GM15510 (cell line): ENCODE data around the gene CPED1.

ENCODE experiments used
- POLR2A ChIP-seq: IDR thresholded peaks from 3 replicates; pipeline ENCODE4 v1.6.1; 2011; ENCODE audit warnings: borderline replicate concordance; ENCODE audit not compliant: insufficient read length; ENCODE audit errors: extremely low read depth

The CPED1 gene

DNA sequence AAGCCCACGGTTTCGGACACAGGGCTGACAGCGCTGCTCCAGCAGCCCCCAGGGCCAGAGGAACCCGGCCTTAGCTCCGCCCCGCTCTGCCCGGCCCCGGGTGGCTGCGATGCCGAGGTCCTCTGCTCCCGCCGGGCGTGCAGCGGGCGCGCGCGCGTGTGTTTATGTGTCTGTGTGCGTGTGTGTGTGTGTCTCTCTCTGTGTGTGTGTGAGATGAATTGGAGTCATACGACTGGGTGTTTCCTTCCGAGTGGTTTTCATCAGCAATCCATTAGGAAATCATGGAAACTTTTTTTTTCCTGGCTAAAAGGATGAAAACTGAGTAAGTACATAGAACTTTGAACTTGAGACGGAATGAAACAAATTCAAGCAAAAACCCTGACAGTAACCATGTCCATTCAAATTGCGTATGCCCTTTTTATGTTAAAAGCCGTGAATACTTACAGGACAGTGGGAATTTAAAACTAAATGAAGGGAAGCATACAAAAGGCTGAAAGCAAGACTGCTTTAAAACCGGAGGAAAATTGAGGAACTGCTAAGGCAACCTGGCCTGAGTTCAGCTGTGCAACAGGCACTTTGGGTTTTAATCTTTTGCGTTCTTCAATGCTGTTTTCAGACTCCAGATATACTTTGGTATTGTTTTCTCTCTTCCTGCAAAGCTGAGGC, at the start of gene CPED1:
Gene CPED1, plus strand, starts transcription at position 121 of the 666 bp plus-strand sequence. CDS start 911 bp downstream, outside the sequence.
- no peak for TF ChIP-seq POLR2A

DNA sequence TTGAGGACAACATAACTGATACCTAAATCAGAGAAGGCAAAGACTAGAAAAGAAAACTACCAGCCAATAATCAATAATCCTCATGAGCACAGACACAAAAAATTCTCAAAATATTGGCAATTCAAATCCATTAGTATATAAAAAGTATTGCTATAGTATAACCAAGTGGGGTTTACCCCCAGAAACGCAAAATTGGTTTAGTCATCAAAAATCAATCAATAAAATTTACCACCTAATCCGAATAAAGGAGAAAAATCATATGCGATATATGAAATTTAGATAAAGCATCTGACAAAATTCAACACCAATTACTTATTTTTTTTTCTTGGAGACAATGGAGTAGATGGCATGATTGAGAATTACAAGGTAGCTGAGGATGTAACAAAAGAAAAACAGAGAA, 49.2 kb upstream of the CPED1 start:
- TF ChIP-seq POLR2A, result no peak

DNA sequence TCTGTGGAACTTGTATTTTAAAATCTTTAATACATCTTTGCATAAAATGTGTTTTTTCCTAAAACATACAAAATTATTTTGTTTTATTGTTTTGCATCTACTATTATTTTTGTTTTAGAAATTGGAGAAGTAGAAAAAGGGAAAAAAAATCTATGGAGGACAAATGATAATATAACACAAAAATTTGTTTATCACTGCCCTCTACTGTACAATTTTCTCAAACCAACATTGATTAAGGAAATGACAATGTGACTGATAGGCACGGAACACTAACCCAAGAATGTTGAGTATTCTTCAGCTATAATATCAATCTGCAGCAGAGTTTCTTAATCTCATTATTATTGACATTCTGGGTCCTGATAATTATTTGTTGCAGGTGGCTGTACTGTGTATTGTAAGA, 47.4 kb upstream of the CPED1 start:
- TF ChIP-seq POLR2A, result no peak

DNA sequence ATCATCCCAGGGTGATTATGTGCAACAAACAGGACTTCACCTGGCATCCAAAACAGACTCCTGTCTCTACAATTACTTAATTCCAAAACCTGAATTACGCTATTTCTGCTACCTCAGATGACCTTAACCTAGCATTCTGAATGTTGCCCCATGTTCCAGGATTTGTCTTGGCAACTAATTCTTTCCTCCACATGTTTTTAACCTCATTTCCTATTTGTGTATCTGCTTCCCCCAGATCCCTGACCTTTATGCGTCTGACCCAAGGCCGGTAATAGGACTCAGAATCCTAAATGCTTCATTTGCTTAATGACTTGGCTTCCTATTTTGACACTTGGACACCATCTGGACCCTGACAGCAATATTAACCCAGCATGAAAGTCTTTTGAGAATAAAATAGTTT, 46.7 kb upstream of the CPED1 start:
- TF ChIP-seq POLR2A, result no peak

DNA sequence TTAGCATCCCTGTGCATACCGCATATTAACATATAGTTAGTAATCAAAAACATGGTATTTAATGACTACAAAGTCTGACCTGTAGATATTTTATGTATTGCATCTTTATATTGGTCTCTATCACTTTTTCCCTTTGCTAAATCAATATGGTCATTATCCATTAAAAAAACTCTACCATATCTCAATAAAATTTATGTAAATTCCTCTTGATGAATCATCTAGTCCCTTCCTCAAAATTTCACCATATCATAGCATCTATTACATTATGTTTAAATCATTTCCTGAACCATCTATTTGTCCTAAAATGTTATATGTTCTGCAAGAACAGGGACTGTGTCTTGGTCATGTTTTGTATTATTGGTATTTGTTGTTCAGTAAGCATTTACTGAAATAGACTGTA, 45.6 kb upstream of the CPED1 start:
- TF ChIP-seq POLR2A, result no peak

DNA sequence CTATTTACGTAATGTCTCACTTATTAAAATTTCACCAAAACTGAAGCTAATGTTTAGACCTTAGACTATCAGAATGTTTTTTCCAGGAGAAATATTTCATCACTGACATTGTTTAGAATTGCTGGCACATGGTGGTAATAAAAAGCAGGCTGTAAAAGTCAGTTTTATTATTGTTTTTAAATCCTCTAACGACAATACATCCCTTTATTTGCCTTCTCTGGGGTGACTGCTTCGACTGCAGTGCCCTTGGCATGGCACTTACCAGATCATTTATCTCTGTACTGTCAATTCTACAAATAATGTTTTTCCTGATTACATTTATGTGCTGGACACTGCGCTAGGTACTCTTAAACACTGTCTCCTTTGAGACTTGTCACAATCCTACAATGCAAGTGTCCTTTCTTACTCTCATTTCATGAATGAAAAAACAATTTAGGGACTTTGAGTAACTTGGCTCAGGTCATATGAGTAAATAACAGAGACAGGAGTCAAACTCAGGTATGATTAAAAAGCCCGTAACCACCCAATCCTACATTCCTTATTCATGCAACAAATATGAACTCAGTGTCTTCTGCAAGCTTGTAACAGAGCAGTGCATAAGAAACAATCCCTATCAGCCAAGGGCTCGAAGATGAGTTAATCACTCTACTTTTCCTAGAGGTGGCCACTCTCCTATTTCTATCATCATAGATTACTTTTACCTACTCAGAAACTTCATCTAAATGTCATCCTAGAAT, 43.5 kb upstream of the CPED1 start:
- TF ChIP-seq POLR2A, result no peak

DNA sequence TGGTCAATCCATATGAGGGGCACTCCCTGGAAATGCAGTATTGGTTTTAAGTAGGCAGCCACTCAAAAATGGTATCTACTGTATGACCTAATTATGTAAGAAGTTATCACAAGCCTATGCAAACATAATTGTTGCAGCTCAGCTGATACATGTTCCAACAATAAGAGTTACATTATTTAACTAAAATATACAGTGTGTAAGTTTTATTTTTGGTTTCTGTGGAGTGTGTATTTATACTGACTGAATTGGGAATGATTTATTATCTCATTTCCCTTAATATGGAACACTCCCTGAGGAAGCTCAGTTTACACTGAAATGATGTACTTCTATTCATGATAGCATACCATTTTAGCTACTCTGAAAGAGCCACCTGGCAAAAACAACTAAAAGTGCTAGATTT, 40.5 kb upstream of the CPED1 start:
- TF ChIP-seq POLR2A, result no peak

DNA sequence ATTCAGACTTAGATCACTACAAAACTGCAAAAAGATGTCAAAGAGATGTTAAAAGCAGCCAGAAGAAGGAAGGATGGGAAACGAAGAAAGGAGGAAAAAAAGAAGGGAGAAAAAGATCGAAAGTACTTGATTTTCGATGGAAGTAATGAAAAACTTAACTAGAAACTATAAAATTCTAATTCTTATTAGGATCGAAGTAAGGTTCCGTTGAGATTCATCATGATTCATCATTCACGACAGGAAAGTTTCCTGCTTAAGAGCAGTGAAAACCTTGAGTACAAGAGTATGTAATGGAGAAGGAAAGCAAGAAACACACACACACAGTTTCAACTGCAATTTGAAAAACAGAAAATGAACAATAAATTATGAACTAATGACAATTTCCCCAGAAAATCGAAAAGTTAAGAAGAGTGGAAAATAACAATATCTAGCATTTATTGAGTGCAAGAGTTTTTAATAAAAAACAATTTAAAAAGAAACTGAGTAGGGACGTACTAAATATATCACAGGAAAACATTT, 39.1 kb upstream of the CPED1 start:
- TF ChIP-seq POLR2A, result no peak

DNA sequence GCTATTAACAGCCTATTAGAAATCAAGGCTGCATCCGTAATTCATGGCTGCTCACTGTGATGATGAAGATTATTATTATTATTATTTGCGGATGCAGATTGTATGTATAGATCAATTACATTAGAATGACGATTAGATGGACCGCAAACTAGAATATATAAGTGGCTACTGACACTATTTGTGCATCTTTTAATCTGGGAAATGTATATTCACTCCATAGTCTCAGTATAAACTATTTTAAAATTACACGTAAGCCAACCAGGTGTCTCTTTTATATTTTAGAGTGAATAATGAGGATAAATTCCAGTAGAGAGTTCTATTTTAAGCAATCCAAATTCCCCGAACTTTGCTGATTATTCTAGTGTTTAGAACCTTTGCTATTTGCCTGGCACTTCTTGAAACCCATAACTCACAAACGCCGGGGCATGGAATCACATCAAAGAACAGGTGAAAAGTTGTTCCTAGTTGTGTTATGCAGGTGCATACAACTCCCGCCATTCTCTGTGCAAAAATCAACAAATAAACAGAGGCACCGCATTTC, 38.4 kb upstream of the CPED1 start:
- no peak for TF ChIP-seq POLR2A

DNA sequence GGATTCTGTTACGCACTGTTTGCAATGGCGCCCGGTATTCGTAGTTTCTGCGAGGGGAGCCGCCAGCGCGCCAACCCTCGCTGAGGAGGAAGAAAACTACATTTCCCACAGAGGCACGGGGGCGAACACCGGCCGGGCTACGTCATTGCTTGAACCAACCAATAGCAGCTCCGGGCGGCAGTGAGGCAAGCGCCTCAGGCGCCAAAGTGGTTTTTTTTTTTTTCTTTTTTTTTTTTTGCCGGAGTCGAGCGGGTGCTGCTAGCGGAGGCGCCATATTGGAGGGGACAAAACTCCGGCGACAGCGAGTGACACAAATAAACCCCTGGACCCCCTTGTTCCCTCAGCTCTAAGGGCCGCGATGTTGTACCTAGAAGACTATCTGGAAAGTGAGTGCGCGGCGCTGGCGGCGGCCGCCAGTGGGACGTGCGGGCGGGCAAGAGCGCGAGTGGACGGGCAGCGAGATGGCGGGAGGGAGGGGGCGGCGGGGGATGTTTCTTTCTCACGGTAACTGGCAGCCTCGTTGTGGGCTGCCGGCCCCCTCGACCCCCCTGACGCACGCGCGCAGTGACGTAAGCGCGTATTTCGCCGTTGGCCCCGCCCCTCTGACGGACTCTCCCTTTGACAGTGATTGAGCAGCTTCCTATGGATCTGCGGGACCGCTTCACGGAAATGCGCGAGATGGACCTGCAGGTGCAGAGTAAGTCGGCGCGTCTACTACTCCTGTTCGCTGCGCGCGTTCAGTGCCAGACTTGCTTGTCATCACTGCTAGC, 37.8 kb upstream of the CPED1 start, which contains the start of gene ING3:
Gene ING3, plus strand, starts transcription at position 239 of the 770 bp plus-strand sequence. Its CDS starts 120 bp downstream, at position 359.
- TF ChIP-seq POLR2A, result peak; percentile 69

DNA sequence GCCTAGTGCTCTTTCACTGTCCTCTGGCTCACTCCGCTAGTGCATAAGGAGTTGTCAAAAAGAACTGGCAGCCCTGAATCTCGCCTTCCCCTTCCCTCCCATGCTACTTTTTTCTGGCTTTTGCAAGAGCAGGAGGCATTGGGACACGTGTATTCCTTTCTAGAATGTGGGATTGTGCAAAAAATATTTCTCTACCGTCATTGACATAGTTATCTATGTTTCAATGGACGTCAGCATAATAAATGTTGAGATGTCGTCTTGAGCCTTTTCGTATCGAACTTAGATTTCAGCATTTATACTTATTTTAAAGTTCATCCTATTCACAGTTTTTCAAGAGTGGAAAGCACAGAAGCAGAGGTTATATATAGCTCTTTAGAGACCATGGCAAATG, 37.2 kb upstream of the CPED1 start:
- TF ChIP-seq POLR2A, result no peak

DNA sequence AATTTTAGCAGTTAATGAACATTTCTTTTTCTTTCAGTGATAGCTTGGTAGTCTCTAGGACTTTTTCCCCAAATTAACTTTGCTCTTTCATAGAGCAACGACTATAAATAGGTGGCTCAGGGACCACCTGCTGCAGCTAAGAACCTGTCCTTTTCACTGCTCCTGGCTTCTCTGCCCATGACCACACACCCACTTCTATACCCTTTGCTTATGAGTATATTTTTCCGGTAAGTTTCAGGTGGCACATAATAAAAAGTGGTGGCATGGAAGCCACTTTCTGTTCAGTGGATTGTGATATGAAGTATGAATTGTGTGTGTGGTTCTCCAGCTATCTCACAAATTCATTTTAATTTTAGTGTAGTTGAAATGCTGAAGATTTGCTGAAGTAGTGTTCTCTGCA, 36.7 kb upstream of the CPED1 start:
- TF ChIP-seq POLR2A, result no peak

DNA sequence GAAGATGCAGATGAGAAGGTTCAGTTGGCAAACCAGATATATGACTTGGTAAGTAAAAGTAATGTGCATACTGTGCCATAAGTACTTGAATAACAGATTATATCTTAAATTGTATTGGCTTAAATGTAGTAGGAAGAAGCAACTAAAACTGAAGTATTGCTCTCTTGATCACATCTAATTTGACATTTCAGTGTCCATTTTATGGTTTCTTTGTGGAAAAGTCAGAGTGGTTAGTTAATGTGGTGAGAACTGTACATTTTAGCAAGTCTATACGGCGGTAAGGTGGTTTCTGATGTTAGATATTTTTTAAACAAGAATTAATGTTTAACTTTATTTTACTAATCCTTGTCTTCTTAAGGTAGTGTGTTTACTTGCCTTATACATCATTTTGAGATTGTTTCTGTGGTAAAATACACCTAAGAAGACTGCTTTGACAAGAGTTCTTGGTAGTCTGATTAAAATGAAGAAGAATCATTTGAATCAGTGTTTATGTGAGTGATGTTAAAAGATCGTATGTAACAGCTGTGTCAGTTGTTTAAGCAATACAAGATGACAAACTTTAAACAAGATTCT, 32.8 kb upstream of the CPED1 start:
- no peak for TF ChIP-seq POLR2A

DNA sequence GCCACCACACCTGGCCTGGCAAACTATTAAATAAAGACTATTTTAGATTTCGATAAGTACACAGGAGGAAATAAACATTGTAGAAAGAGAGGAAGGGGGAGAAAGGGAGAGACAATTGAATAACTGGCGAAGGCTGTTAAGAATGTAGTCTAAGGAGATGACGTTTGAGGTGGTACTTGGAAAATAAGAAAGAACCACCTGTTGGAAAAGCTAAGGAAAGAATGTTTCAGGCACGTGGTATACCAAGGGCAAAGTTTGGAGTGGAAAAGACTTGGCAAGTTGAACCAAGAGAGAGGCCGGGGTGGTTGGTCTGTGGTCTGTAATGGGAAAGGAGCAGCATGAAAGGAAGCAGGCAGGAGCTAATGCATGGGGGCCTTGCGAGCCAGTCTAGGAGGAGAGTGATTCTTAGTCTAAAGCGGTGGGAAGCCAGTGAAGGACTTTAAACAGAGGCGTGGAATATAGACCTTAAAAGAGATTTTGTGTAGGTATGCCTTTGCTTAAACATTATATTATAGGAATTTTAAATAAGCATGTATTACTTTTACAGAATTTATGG, 28.5 kb upstream of the CPED1 start:
- TF ChIP-seq POLR2A, result no peak

DNA sequence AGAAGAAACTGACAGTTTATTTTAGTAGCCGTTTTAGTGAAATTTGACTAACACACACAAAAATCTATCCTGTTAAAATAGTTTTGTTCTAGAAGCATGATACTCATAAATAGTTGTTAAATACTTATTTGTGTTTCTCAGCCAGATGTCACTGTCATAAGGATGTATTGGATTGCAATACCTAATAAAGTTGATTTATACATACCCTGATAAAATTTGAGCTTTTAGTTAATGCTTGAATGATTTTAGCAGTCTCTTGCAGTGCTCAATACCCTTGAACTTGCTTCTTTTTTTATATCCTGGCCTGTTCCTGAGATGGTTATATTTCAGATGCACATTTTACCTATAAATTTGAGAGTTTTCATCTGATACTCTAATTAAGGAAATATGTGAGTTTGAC, 27.8 kb upstream of the CPED1 start:
- no peak for TF ChIP-seq POLR2A

DNA sequence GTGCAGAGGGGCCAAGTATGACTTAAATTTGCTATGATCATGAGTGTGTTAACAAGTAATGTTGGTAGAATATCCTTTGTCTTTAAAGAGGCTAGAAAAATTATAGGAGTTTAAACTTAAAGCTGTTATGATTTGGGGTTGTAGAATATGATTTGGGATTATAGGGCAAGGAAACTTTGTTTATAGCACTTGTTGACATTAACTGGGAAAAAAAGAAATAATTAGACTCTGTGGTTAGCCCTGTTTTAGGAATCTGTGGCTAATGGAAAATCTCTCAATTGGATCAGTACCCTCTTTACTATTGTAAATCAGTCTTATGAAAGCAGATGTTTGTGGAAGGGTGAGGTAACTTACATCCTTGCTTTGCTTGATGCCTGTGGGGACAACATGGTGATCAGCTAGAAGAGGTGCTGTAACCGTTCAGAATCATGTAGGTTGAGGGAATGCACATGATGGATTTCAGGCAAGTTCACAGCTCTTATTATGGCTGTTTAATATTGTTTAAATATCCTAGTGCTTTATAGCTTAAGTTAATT, 26.8 kb upstream of the CPED1 start:
- no peak for TF ChIP-seq POLR2A
